Activated T-helper 17 cell treated with anti-CD3 and anti-CD28 coated beads, Interleukin-2, amount 50 U/mL, for 72 hours (primary cell): ENCODE data around the gene SP7. TPM values are rescaled to one million over a fixed set of nuclear protein-coding genes. Genes with fewer than 3 reads are reported as not detected.
"Not testable (repeated sequence)": the region's sequence is repeated elsewhere in the genome, so short reads cannot be mapped to it uniquely, and the experiment has no call there.

Experiments used
- ATAC-seq: fragments of 150-1000 bp; cut with Tn5 transposase; replicated peaks from 2 replicates; pipeline ENCODE4 v1.10.0; 2021; ENCODE audit warnings: mild to moderate bottlenecking, moderate library complexity
- H3K27ac Mint-ChIP-seq: one replicate; pipeline ENCODE4 v1.8.0; 2022; ENCODE audit warnings: mixed read lengths
- H3K27me3 Mint-ChIP-seq: one replicate; pipeline ENCODE4 v1.8.0; 2022; ENCODE audit warnings: mixed read lengths
- H3K36me3 Mint-ChIP-seq: one replicate; pipeline ENCODE4 v1.8.0; 2022; ENCODE audit warnings: low read depth, mild to moderate bottlenecking, mixed read lengths
- H3K4me1 Mint-ChIP-seq: one replicate; pipeline ENCODE4 v1.8.0; 2022; ENCODE audit warnings: mixed read lengths
- H3K4me3 Mint-ChIP-seq: one replicate; pipeline ENCODE4 v1.8.0; 2022; ENCODE audit warnings: mild to moderate bottlenecking, mixed read lengths
- H3K9me3 Mint-ChIP-seq: one replicate; pipeline ENCODE4 v1.8.0; 2022; ENCODE audit warnings: mixed read lengths
- total RNA-seq, 2 donors: library from RNA; stranded (reverse); gene quantifications; one replicate each; pipeline ENCODE4 v1.2.3, GENCODE V29; 2022

Gene SP7
- total RNA-seq, 2 donors from 2014 or later = not detected

DNA sequence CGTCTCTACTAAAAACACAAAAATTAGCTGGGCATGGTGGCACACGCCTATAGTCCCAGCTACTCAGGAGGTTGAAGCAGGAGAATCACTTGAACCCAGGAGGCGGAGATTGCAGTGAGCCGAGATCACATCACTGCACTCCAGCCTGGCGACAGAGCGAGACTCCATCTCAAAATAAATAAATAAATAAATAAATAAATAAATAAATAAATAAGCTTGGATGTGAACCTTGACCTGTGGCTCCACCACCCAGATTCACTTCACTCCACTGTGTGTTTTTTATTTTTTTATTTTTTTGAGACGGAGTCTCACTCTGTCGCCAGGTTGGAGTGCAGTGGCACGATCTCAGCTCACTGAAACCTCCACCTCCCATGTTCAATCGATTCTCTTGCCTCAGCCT is 25.5 kb upstream of the SP7 start:
- not testable (repeated sequence) for H3K27me3 Mint-ChIP-seq, H3K36me3 Mint-ChIP-seq
- H3K4me1 Mint-ChIP-seq = peaks cover 15% of the 10 kb centered on the region

DNA sequence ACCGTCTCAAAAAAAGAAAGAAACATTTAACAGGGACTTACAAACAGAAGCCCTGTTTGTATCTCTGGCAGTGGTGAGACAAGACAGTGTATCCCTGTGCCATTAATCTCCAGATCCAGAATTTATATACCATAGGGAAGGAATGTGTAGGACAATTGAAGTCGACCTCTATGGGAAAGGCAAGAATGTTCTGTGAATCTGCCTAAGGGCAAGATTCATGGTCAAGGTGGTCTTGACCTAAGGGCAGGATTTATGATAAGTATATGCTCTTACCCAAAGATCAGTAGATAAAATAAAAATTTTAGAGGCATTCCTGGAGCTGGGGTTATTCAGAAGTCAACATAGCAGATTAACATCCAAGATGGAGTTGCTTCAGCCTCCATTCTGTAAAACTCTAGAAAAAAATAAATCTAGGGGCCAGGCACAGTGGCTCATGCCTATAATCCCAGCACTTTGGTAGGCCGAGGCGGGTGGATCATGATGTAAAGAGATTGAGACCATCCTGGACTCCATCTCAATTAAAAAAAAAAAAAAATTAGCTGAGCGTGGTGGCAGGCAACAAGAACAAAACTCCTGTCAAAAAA is 22.8 kb upstream of the SP7 start:
- no peak for ATAC-seq
- Mint-ChIP-seq H3K27ac (no peak overlapping the region), H3K27me3 (no peaks in the 10 kb centered on the region), H3K9me3 (no peaks in the 10 kb centered on the region), H3K4me1 (peaks cover 3% of the 10 kb centered on the region), H3K4me3 (no peak overlapping the region), H3K36me3 (no peaks in the 10 kb centered on the region)

More for the DNA sequence above, 25.5 kb upstream of the SP7 start:
- not testable (repeated sequence) for H3K4me3 Mint-ChIP-seq, H3K27ac Mint-ChIP-seq, H3K9me3 Mint-ChIP-seq, ATAC-seq

DNA sequence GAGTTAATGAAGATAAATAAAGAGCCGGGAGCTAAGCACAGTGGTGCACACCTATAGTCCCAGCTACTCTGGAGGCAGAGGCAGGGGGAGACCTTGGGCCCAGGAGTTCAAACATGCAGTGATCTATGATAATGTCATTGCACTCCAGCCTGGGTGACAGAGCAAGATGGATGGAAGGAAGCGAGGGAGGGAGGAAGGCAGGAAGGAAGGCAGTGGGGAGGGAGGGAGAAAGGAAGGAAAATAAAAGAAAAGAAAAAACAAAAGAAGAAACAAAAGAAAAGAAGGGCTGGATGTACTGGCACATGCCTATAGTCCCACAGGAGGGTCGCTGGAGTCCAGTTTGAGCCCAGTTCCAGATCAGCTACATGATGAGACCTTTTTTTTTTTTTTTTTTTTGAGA is 19.0 kb upstream of the SP7 start:
- H3K27ac Mint-ChIP-seq = peak overlapping the region; percentile 23
- no peak for ATAC-seq
- no peaks in the 10 kb centered on the region for H3K27me3 Mint-ChIP-seq
- H3K9me3 Mint-ChIP-seq = no peaks in the 10 kb centered on the region
- no peak overlapping the region for H3K4me3 Mint-ChIP-seq
- H3K4me1 Mint-ChIP-seq = peaks cover 6% of the 10 kb centered on the region
- H3K36me3 Mint-ChIP-seq = no peaks in the 10 kb centered on the region

DNA sequence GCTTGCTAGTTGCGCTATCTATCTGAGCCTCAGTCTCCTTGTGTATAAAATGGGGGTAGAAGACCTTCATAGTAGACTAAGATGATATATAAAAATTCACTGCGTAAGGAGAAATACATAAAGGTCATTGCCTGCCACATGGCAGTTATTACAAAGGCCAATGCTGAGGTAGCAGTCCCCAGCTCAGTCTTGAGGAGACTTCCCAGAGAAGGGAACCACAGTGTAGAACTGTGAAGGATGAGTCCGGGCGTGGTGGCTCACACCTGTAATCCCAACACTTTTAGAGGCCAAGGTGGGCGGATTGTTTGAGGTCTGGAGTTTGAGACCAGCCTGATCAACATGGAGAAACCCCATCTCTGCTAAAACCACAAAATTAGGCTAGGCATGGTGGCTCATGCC is 17.1 kb upstream of the SP7 start:
- no peak for ATAC-seq
- no peaks in the 10 kb centered on the region for H3K27me3 Mint-ChIP-seq
- no peak overlapping the region for H3K4me3 Mint-ChIP-seq
- peak overlapping the region; percentile 40 for H3K27ac Mint-ChIP-seq
- H3K9me3 Mint-ChIP-seq = no peaks in the 10 kb centered on the region
- no peaks in the 10 kb centered on the region for H3K36me3 Mint-ChIP-seq
- peaks cover 6% of the 10 kb centered on the region for H3K4me1 Mint-ChIP-seq

DNA sequence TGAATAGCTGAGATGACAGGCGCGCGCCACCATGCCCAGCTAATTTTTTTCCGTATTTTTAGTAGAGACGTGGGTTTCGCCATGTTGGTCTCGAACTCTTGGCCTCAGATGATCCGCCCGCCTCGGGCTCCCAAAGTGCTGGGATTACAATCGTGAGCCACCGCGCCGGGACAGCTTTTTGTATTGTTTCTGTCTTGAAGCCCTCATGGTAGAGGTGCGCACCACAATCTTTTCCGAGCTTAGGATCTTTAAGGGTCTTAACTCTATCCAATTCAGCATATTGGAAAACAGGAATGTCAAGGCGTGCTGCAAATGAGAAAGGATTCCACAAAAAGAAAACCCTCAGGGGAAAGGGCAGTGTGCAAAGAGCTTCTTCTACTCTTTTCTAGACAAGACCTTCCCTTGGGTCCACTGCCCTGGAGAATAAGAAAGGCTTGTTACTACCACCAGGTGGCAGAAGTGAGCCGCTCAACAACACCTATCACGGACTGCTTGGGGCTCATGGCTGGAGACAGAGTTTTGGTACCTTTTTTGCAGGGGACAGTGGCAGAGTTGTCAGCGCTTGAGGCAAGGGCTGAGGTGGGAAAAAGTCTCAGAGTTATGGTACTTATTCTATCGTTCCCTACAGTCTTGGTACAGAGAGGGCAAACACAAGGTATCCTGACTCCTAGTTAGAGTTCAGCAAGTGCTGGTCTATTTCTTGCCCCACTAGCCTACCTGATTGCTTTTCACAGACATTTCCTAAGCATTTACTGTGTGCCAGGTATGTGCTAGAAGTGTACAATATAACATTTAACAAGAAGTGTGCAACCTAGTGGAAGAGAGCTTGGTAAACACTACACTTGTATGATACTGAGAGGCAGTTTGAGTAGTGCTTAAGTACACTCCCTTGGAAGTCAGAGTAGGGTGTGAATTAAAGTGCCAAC is 16.4 kb upstream of the SP7 start:
- Mint-ChIP-seq H3K27ac (peak overlapping the region; percentile 40), H3K27me3 (no peaks in the 10 kb centered on the region), H3K4me1 (peaks cover 6% of the 10 kb centered on the region), H3K36me3 (no peaks in the 10 kb centered on the region), H3K9me3 (no peaks in the 10 kb centered on the region), H3K4me3 (no peak overlapping the region)
- ATAC-seq = peak; percentile 99

DNA sequence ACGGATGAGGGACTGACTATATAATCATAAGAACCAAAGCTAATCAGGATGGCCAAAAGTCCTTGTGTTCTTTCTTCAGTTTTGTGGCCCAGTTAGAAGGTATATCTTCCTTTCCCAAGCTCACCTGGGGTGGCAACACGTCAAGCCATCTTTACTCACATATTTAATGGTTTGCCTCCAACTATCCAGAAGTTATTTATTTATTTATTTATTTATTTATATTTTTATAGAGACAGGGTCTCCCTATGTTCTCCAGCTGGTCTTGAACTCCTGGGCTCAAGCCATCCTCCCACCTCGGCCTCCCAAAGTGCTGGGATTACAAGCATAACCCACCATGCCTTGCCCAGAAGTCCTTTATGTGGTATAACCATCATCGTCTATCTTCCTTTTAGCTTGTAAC is 11.8 kb upstream of the SP7 start:
- no peaks in the 10 kb centered on the region for H3K27me3 Mint-ChIP-seq
- no peaks in the 10 kb centered on the region for H3K36me3 Mint-ChIP-seq
- no peak overlapping the region for H3K27ac Mint-ChIP-seq
- H3K4me3 Mint-ChIP-seq = no peak overlapping the region
- H3K4me1 Mint-ChIP-seq = peaks cover 17% of the 10 kb centered on the region
- ATAC-seq = no peak
- H3K9me3 Mint-ChIP-seq = no peaks in the 10 kb centered on the region

DNA sequence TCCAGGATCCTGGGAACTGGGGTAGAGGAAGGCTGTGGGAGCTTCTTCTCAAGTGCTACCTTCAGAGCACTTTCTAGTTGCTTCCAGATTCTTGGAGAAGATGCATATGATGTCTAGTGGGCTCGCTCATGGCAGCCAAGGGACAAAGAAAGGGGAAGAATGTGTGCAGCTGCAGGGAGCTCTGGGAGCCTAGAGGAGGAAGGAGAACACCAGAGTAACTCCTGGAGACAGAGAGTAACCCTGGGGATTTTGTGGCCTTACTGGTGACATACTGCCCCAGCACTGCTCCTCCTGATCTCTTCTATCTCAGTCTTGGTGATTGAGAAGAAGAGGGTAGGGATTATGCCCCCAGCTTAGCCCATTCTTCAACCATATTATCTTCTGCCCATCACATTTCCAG is 10.3 kb upstream of the SP7 start:
- no peaks in the 10 kb centered on the region for H3K36me3 Mint-ChIP-seq
- H3K27ac Mint-ChIP-seq = peak overlapping the region; percentile 38
- H3K27me3 Mint-ChIP-seq = no peaks in the 10 kb centered on the region
- H3K4me1 Mint-ChIP-seq = peaks cover 11% of the 10 kb centered on the region
- no peaks in the 10 kb centered on the region for H3K9me3 Mint-ChIP-seq
- H3K4me3 Mint-ChIP-seq = no peak overlapping the region
- no peak for ATAC-seq

DNA sequence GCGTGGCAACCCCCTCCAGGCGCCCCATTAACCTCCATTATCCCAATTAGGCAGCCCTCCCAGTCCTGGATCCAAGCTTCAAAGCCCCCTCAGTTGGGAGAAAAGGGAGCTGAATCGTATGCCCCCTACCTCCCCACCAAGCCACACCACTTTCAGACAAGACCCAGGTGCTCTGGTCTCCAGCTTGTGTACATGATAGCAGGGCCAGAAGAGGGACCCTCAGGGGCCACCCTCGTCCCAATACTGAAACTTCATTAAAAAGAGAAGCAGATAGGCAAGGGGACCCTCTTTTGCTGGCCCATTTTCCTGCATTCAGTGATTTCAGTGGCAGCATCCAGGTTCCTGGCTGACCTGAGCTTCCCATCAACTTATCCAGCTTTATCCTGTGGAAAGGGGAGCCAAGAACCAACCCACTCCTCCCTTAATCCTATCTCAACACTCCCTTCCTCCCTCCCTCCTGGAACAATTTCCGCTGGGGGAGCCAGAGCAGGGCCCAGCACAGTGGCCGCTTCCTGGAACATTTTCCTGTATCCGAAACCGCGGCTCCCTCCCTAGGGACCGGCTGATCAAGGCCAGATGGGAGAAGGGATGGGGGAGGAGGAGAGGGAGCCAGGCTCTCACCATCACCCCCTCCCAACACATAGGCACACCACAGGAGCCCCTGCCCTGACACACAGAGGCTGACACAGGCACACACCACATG is 9.5 kb upstream of the SP7 start:
- H3K9me3 Mint-ChIP-seq = no peaks in the 10 kb centered on the region
- H3K27ac Mint-ChIP-seq = peak overlapping the region; percentile 93
- peak overlapping the region; percentile 92 for H3K4me3 Mint-ChIP-seq
- peak; percentile 4 for ATAC-seq
- peaks cover under 1% of the 10 kb centered on the region for H3K27me3 Mint-ChIP-seq
- H3K36me3 Mint-ChIP-seq = no peaks in the 10 kb centered on the region
- peaks cover 11% of the 10 kb centered on the region for H3K4me1 Mint-ChIP-seq

DNA sequence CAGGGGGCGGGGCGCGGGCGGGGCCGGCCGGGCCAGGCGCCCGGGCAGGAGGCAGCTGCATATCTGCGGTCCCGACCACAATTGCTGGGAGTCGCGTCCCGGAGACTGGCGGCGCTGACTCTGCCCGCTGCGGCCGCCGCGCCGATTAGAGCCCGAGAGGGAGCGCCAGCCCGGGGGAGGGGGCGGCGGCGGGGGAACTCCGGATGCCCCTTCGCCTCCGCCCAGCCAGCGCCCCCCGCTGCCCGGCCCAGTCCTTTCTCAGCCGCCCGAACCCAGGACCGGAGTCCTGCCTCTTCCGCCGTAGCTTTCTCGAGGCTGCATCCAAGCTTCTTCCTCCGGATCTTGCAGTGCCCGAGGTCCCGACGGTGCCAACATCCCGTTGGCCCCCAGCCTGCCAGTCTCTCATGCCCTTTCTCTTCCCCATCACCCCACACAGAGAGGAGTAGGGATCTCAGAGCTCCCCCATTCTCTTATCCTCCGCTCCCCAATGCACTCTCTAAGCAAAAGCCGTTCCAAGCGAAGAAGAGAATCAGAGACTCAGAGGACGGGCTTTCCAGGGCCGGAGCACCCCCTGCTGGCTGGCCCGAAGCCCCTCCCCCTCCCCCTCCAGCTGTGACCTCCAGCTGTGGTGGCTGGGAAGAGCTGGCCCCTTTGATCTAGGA is 8.8 kb upstream of the SP7 start:
- Mint-ChIP-seq H3K4me1 (peaks cover 11% of the 10 kb centered on the region), H3K9me3 (no peaks in the 10 kb centered on the region), H3K36me3 (no peaks in the 10 kb centered on the region), H3K27me3 (peaks cover 5% of the 10 kb centered on the region), H3K27ac (peak overlapping the region; percentile 93), H3K4me3 (peak overlapping the region; percentile 92)
- ATAC-seq = peak; percentile 90

DNA sequence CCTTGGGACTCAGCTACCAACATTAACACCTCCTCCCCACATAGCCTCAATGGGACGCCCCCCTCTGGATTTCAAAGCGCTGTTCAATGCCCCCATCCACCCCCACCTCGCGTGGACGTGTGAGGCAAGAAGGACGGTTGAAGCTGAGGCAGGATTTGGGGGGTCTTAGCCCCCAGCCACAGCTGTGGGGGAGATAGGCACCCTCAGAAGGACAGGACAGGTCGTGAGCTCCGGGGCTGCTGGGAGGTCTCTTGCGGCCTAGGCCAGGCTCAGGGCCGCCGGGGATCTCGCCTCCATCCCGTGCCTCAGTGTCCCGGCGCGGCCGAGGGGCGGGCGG is 8.3 kb upstream of the SP7 start:
- peaks cover 8% of the 10 kb centered on the region for H3K27me3 Mint-ChIP-seq
- peaks cover 11% of the 10 kb centered on the region for H3K4me1 Mint-ChIP-seq
- no peak overlapping the region for H3K27ac Mint-ChIP-seq
- peak overlapping the region; percentile 92 for H3K4me3 Mint-ChIP-seq
- no peaks in the 10 kb centered on the region for H3K9me3 Mint-ChIP-seq
- peak; percentile 3 for ATAC-seq
- H3K36me3 Mint-ChIP-seq = no peaks in the 10 kb centered on the region

DNA sequence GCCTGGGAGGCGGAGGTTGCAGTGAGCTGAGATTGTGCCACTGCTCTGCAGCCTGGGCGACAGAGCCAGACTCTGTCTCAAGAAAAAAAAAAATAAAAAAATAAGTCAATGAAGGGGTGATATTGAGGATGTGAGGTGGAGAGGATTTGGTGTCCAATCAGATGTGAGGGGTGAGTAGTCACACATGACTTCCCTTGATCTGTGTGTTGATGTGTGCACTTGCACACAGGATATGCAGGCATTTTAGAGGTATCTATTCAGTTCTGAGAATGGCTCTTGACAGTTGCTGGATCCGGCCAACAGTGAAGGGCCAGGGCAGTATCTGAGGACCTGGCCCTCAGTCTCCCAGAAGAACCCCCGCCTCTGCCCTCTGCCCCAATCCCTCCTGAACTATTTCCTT is 7.8 kb upstream of the SP7 start:
- Mint-ChIP-seq H3K9me3 (no peaks in the 10 kb centered on the region), H3K4me3 (peak overlapping the region; percentile 92), H3K4me1 (peaks cover 11% of the 10 kb centered on the region), H3K36me3 (no peaks in the 10 kb centered on the region), H3K27ac (no peak overlapping the region), H3K27me3 (peaks cover 8% of the 10 kb centered on the region)
- no peak for ATAC-seq

DNA sequence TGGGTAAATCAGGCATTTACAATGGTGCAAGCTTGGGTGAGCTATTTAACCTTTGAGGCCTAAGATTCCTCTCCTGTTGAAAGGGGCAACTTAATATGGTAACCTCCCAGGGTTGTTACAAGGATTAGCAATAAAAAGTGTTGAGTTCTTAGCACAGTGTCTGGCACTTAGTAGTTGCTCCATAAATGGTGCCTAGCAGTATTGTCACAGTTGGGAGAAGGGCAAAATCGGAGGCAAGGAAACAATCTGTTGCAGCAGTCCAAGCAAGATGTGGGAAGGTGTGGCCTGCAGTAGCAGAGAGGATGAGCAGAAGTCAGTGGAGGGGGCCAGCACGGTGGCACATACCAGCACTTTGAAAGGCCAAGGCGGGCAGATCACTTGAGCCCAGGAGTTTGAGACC is 7.3 kb upstream of the SP7 start:
- Mint-ChIP-seq H3K4me3 (peak overlapping the region; percentile 92), H3K4me1 (peaks cover 11% of the 10 kb centered on the region), H3K27ac (no peak overlapping the region), H3K9me3 (no peaks in the 10 kb centered on the region), H3K27me3 (peaks cover 9% of the 10 kb centered on the region), H3K36me3 (no peaks in the 10 kb centered on the region)
- ATAC-seq = no peak

DNA sequence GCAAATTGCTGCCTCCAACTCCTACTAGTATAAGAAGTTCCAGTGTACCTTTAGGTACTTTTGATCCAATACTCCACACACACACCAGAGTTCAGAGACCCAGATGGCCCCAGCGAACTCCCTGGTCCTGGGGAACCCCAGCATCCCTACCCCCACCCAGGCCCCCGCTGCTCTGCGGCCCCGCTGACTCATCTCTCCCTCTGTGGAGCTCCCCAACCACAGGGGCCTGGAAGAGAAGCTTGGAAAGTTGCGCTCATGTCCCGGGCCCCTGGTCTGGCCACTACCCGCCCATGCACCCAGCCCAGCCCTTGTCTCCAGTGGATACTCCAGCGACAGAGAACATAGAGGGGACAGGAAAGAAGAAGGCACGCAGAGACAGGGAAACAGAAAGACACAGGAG is 4.2 kb upstream of the SP7 start:
- Mint-ChIP-seq H3K36me3 (no peaks in the 10 kb centered on the region), H3K4me1 (peaks cover 20% of the 10 kb centered on the region), H3K4me3 (no peak overlapping the region), H3K27me3 (peaks cover 32% of the 10 kb centered on the region), H3K27ac (no peak overlapping the region), H3K9me3 (no peaks in the 10 kb centered on the region)
- ATAC-seq = no peak

DNA sequence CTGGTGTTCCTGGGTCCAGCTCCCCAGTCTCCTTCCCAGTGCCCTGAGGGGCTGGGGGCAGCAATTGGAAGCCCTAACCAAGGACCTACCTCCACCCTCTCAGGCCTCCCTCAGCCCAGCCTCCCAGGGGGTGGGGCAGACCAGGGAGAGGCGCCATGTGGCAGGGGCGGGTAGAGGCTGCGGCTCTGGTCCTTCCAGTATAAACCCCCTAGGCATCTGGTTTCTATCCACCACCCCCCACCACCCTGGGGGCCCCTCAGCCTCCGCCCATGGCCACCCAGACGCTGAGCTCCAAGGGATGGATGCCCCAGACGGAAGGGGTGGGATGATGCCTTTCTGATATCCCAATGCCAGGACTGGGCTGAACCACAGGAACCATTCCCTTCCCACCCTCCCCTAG is 2.8 kb upstream of the SP7 start:
- H3K36me3 Mint-ChIP-seq = no peaks in the 10 kb centered on the region
- H3K9me3 Mint-ChIP-seq = no peaks in the 10 kb centered on the region
- ATAC-seq = no peak
- H3K4me1 Mint-ChIP-seq = peaks cover 9% of the 10 kb centered on the region
- no peak overlapping the region for H3K27ac Mint-ChIP-seq
- no peak overlapping the region for H3K4me3 Mint-ChIP-seq
- peaks cover 38% of the 10 kb centered on the region for H3K27me3 Mint-ChIP-seq
